Breast epithelium (tissue), 3 donors: ENCODE results near the gene APBB2.

Source experiments
- CTCF ChIP-seq, 3 donors: fragments of 450-650 bp; IDR thresholded peaks; one replicate each; pipeline ENCODE4 v1.5.1; 2016 to 2017; ENCODE audit warnings: antibody characterized with exemption in 3 of 3, mild to moderate bottlenecking in 3 of 3, moderate library complexity in 3 of 3
- POLR2A ChIP-seq: fragments of 450-650 bp; IDR thresholded peaks from one replicate; pipeline ENCODE4 v1.6.1; 2016; ENCODE audit warnings: antibody characterized with exemption, mild to moderate bottlenecking, moderate library complexity
- POLR2AphosphoS5 ChIP-seq, 3 donors: sonication (generic); formaldehyde crosslinking; IDR thresholded peaks; one replicate each; pipeline ENCODE4 v1.6.1; 2017; ENCODE audit warnings: antibody characterized with exemption in 3 of 3

- TF ChIP-seq POLR2A (no peak), CTCF (IDR thresholded peaks at IDR 0.05) (no peak), POLR2AphosphoS5 (IDR thresholded peaks at IDR 0.05) (no peak)
Measured at GRCh38 chr4:40788331-40788730, 426.0 kb downstream of the APBB2 start.
